CD4-positive, alpha-beta T cell treated with Interleukin-21 for 1 hour (primary cell): ENCODE results near the gene GJB2.
A peak's percentile ranks its signal among the peaks of the same experiment; 100 is the strongest.

ENCODE experiments used
- DNase-seq: peaks from one replicate; pipeline ENCODE4 v3.0.0-alpha.2; 2020

The GJB2 gene

DNA sequence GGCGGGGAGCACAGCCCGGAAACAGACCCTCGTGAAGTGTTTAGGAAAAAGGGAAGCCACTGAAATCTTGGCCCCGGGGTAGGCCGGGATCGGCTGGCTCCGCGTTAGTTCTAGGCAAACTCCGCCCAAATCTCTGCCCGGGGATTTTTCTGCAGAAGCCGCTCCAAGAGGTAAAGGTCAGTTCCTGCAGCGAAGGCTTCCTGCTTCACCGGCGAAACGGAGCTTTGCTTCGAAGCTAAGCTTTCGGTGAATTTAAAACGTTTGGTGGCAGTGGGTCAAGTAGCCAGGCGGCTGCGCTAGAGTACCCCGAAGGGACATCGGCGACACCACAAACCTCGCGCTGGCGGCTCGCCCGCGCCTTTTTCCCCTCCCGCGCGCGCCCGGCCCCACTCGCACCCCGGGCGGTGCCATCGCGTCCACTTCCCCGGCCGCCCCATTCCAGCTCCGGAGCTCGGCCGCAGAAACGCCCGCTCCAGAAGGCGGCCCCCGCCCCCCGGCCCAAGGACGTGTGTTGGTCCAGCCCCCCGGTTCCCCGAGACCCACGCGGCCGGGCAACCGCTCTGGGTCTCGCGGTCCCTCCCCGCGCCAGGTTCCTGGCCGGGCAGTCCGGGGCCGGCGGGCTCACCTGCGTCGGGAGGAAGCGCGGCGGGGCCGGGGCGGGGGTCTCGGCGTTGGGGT lies 441 bp downstream of the GJB2 start:
- DNase-seq, result peak; percentile 4

DNA sequence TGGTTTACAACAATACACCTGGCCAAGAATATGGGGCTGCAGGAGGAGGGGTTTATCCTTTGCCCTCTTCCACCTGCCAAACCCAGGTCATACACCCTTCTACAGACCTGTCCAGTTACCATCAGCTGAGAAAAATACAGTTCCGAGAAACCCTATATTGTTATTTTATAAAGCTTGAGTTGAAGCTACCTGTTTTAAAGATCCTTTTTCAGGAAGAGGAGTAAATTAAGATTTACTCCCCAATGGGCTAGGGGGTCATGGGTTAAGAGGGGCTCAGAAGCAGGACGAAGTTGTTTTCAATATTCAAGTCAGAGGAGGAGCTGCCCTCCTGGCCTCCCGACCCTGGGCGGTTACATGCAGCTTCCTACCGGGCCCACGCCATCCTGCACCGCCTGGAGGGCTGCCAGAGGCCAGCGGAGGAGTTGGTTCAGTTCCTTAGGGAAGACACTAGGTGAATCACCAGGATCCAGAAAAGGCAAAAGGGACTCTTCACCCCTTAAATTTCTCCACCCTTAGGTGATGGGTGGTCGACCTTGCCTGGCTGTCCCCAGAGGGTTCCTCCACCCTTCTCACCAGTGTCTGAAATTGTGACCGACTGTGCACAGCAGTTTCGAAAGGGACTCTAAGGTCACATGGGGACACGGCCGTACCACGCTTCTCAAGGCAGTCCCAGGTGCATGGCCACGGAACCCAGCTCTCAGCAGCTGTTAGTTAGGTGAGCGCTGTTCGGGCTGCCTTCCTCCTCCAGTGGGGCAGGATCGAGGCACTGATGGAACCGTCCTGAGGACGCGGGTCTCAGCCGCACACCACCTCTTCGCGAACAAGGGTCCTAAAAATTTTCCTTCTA lies 1.2 kb downstream of the GJB2 start:
- DNase-seq, result no peak

DNA sequence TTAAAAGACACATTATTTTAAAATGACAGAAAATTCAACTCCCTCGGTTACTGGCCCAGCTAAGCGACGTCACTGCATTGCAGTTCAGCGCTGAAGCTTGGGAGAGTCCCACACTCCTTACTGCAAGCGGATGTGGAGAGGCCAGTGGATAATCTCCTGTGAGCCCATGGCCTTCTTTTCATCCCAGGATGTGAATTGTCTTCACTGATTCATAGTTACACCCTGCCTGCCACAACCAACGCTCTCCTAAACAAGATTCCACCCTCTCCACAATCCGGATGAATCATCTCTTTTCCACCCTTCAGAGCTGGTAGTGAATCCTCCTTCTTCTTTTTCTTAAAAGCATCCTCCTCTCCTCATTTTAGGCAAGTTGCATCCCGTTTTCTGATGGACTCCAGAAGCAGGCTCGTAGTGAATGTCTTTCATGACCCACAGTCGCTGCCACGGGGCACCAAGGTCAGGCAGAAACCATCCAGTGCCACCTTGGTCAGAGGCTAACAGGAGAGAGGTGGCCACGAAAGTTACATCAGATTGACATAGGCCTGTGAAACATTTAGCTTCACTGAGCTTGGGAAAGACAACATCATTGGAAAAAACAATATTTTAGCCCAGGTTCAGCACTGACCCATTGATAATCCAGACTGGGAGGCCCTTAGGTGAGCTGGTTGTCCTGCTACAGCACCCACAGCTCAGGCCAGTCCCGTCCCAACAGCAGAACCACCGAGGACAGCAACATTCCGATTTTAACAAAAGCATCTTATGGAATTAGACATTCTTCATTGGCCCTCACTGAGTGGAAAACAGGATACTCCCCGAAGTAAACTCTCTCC lies 2.0 kb downstream of the GJB2 start:
- DNase-seq, result no peak

DNA sequence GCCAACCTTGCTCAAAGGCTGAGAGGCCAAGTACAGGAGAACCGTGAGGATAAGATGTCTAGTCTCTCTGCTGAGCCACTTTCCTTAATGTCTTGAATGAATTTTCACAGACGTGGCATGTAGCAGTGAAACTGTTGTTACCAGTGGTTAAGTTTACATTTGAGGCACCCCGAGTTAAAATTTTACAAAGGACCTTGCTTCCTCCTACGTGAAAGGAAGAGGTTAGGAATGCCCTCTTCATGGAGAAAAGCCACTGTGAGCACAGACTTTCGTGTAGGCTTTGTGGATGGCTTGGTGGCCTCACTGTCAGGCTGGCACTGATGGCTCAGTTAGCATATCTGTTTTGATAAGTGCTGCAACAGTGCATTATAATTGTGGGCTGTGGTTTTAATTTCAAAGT lies 2.7 kb downstream of the GJB2 start:
- no peak for DNase-seq

DNA sequence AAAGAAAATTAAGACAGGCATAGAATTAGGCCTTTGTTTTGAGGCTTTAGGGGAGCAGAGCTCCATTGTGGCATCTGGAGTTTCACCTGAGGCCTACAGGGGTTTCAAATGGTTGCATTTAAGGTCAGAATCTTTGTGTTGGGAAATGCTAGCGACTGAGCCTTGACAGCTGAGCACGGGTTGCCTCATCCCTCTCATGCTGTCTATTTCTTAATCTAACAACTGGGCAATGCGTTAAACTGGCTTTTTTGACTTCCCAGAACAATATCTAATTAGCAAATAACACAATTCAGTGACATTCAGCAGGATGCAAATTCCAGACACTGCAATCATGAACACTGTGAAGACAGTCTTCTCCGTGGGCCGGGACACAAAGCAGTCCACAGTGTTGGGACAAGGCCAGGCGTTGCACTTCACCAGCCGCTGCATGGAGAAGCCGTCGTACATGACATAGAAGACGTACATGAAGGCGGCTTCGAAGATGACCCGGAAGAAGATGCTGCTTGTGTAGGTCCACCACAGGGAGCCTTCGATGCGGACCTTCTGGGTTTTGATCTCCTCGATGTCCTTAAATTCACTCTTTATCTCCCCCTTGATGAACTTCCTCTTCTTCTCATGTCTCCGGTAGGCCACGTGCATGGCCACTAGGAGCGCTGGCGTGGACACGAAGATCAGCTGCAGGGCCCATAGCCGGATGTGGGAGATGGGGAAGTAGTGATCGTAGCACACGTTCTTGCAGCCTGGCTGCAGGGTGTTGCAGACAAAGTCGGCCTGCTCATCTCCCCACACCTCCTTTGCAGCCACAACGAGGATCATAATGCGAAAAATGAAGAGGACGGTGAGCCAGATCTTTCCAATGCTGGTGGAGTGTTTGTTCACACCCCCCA lies 3.8 kb downstream of the GJB2 start:
- DNase-seq, result no peak

DNA sequence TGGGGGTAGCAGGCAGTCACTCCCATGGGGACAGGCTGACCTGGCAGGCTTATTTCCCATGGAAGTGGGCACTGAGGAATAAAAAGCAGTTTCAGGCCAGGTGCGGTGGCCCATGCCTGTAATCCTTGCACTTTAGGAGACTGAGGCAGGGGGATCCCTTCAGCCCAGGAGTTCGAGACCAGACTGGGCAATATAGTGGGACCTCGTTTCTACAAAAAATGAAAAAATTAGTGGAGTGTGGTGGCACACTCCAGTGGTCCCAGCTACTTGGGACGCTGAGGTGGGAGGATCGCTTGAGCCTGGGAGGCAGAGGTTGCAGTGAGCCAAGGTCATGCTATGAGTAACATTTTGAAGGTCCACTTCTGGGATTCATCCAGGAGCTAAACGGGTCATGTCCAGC lies 6.0 kb downstream of the GJB2 start:
- DNase-seq, result no peak

DNA sequence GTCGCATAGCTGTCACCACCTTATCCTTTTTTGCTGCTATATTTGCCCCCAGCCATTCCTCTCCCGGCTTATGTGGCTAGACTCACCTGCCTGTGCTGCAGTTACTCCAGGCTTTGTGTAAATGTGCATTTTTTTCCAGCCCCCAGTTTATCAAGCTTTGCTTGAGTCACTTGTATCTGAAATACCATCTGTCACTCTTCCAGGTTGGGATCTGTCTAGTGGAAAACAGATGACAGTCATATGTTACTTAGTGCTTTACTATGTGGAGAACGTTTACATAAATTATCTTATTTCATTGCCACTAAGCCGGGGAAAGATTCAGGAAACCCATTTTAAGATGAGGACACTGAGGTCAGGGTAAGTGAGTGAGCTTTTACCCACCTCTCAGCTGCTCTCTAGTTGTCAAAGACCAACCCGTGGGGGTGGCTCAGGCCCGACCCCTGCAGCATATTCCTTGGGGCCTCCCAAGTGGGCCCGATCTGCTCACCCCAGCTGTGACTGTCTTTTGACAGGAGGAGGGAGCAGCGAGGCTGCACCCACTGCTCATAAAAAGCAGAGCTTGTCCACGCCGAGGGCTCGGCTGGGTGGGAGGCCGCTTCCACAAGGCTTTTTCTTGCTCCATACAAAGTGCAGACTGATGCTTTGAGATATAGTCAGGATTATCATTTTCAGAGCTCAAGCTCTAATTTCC lies 7.2 kb downstream of the GJB2 start:
- no peak for DNase-seq

DNA sequence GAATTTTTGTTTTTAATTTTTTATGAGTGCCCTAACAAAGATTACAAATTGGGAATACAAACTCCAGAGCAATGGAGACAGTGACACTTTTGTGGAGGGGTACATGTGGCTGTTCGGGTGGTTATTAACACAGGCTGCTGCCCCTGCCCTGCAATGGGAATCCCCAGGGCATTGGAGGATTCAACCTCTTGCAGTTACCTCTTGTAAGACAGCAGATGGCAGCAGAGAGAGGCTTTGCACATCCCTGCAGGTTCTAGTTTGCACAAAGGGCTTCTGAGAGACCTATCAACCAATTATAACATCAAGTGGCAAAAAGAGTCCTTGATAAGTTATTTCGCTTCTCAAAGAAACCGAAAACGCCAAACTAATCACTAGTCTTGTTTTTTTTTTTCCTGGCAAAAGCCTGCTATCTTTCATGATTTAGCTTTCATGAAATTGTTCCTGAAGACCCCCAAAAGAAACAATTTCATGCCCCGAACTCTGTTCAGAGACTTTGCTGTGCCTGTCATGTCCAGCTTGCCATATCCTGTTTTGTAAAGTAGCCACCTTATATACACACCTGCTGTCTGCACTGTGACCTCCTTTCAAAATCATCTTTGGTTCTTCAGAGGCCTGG lies 10.4 kb downstream of the GJB2 start:
- peak; percentile 76 for DNase-seq

DNA sequence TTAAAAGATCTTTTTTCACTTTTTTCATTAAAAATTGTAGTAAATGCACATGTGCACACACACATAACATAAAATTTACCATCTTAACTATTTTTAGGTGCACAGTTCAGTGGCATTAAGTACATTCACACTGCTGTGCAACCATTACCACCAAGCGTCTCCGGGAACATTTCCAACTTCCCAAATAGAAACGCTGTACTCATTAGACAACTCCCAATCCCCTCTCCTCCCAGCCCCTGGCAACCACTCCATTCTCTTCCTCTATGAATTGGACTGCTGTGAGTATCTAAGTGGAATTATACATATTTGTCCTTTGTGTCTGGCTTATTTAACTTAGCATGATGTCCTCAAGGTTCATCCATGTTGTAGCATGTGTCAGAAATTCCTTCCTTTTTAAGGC lies 11.6 kb downstream of the GJB2 start:
- DNase-seq, result no peak

DNA sequence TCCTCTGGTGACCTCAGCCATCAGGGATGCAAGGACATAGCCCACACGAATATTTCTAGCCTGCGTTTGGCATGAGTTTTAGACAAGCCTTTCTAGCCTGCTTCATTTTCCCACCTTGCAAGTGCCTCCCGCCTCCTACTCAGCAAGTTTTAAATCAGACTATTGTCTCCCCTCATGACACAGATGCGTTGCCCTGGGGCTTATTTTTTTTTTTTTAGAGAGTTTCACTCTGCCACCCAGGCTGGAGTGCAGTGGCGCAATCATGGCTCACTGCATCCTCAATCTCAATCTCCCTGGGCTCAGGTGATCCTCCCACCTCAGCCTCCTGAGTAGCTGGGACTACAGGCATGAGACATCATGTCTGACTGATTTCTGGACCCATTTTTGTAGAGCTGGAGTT lies 14.6 kb downstream of the GJB2 start:
- no peak for DNase-seq

DNA sequence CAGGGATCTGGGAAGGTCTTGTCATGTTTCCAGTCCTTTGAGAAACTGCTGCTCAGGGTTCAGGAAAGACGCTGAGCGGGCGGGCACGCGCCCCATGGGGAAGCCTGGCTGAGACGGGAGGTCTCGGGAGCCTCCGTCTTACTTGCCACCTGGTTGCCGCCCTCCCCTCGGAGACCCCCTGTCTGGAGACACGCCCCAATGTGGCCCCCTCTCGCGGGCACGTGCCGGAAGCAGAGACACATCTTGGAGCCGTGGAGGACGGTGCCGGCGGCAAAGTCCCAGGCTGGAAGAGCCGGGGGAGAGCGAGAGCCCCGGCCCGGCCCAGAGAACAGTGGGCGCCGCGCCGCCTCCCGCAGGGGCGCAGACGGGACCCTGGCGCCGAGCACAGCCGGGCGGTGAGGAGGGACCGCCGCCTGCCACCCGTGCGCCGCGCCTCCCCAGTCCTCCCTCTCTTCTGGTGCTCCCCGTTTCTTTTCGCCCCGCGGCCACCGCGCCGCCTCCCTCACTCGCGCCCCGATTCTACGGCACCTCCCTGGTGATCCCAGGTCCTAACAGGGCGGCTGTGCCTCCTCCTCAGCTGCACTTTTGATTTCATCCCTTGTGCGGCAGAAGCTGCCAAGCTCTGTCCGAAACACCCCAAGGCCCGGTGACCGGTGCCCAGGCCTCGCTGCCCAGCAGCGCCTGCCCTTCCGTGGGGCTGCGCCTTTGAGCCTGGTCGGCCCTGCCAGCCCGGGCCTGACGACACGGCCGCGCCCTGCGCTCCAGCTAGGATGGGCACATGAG lies 15.5 kb downstream of the GJB2 start:
- DNase-seq, result no peak

DNA sequence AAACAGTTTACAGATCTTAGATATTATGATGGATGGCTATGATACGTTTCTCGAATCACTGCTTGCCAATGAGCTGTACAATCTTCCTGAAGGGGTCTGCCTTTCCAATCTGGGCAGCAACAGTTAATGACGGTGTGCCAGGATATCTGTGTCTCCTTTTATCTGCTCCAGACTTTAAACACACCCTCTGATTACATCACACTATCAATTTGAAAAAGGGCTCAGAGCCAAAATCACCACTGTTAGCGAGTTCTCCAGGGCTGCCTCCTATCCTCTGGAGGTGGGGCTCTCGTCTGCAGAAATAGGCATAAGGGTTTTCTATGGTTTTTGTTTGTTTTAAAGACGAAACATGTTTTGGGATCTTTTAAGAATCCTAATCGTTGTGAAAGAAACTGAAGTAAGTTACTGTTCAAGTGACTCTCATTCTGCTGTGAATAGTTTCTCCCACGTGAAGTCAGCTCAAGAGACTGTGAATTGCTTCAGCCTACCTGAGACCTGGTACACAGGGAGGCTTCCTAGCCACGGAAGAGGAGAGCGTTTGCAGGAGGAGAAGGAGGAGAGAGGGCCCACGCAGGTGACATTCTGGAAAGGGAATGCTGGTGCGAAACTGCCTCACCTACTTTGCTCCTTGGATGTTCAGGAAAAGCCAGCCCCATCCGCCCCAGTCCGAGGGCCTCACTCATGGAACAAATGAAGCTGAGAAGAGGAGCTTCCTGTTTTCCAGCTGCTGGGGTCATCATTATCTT lies 16.7 kb downstream of the GJB2 start:
- no peak for DNase-seq

DNA sequence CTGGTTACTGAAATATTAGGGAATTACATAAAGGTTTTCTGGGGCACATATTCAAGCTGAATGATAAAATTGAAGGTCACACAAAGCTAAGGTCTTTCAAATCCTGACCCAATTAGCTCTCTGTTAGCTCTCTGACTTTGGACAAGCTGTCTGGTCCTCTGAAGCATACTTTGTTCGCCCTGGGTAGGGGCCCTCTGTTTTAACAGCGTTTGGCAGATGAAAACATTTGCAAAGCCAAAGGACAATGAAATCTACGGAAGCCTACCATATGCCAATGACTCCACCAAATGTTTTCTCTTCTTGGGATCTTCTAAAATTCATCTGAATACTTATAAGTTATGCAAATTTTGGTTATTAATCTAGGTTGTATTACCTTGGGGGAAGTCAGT lies 17.3 kb downstream of the GJB2 start:
- DNase-seq, result no peak

DNA sequence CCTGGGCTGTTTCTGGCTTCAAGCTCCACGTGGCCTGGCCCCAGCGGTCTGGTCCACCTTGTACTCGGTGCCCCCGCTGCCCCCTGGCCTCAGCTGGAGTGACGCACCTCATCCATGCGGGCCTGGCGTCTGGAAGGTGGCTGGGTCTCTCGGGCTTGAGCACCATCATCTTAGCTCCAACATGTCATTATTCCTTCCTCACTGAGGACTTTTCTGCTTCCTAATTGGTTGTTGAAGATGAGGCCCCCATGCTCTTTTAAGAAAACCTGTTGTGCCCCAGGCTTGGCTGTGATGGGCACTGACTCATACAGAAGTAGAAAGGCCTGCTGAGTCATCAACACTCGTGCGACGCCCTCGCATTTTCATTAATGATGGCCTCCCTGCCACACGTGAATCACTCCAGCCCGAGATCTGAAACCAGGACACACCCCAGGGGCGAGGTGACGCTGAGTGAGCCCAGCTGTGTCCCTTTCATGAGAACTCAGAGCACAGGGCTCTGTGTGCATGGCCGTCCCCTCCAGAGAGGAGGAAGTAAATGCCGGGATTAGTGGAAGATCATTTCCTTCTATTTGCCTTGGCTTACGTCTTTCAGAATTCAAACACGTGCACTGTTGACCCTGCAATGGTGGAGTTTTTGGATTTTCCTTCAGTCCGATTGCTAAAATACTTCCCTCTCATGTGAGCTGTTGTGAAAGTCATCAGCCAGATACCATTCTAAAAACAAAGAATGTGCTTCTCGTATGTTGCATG lies 17.9 kb downstream of the GJB2 start:
- peak; percentile 33 for DNase-seq

DNA sequence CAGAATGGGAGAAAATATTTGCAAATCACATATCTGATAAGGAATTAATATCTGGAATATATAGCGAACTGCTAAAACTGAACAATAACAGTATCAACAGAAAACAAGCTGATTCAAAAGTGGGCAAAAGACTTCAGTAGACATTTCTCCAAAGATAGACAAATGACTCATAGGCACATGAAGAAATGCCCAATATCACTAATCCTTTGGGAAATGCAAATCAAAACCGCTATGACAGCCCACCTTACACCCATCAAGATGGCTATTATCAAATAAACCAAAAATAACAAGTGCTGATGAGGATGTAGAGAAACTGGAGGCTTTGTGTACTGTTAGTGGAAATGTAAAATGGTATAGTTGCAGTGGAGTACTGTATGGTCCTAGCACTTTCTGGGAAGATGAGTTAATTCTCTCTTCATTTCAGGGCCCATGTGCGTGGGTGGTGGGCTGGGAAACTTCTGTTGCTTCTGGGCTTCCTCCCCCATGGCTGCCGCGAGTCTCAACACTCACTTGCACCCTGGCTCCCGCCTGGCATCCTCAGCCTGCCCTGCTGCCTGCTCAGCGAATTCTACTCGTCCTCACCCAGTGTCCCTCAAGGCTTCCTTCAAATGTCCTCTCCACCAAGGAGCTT lies 19.5 kb downstream of the GJB2 start:
- DNase-seq, result no peak

DNA sequence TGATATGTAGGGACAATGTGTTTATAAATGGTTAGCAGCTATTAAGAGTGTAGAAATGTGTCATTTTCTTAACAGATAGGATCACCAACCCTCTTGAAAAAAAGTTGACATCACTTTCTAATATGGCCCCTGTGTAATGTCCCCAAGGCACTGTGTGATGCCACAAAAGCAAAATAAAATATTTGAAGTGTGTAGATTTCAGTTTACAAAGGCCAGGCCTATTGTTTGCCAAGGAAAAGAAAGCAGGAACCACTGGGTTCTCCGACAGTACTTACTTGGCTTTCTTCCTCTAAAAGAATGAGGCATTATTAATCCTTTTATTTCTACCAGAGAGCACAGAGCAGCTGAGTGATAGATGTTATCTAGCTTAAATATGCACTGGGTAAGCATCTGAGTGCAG lies 21.4 kb downstream of the GJB2 start:
- DNase-seq, result no peak

DNA sequence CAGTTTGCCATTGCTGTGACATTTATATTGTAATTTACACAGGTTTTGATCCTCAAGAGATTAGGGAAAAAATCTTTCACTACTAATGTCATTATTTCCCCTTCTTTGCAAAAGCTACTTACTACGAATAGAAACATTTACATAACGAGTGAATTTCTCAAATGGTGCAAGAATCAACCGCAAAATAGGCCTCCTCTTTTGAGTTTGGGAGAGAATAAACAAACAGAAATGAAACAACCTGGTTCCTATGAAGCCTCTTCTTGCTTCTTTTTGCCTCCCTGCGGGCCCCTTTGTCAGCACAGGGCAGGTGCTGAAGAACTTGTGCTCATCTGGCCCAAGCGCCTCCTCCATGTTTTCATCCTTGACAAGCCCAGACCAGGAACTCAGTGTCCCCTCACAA lies 21.8 kb downstream of the GJB2 start:
- DNase-seq, result no peak

DNA sequence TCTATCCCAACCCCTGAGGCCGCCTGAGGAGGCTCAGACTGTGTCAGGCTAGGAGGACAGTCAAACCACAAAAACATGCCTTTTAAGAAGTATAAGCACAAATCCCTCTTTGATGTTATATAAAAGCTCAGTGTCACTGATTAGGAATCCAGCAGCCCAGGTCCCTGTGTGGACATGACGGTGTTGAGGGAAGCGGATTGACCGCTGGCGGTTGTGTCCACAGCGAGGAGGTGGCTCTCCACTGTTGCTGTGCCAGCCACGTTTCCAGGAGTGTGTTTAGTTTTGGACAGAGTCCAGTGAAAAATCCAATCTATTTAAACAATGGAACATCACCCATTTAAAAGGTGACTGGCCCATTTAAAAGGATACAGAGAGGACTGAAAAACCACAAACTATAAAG lies 24.3 kb downstream of the GJB2 start:
- DNase-seq, result no peak
